DMS53 treated with DMSO at 0.1 percent for 48 hours (cell line): ENCODE data around the gene ZNF764.

ENCODE experiments used
- DNase-seq: peaks from one replicate; lab custom pipeline; 2025; ENCODE audit not compliant: unreplicated experiment; lab: John Stamatoyannopoulos, UW

The ZNF764 gene

DNA sequence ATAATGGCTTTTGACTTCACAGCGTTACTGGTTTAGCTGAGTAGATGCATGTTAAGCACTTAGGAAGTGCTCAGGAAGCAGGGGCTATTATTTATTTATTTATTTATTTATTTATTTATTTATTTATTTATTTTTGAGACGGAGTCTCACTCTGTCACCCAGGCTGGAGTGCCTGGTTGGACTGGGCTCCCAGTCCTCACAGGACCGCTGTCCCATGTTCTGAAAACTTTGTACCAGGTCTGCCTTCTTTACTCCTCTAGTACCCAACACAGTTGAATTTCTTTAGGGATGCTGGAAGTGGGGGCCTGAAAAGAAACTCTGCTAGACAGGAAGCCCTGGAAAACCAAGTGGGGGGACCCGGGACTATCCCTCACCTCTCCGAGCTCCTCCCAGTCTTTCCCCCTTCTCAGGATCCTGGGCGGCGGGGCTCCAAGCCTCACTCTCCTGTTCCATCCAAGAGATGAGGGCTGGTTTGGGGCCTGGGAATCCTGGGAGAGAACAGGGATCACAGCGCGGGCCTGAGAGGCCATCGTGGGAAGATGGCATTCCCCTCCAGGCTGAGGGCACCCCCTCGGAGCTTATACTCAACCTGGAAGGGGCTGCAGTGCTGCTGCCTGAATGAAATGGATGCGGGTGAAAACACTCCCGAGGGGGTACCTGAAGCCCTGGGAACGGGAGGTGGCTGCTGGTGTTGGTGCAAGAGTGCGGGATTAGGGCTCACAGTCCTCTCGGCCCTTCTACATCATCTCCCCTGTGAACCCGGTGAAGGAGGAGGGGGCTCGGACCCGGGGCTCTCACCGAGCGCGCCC lies 12.7 kb upstream of the ZNF764 start:
- DNase-seq: peak; percentile 21

DNA sequence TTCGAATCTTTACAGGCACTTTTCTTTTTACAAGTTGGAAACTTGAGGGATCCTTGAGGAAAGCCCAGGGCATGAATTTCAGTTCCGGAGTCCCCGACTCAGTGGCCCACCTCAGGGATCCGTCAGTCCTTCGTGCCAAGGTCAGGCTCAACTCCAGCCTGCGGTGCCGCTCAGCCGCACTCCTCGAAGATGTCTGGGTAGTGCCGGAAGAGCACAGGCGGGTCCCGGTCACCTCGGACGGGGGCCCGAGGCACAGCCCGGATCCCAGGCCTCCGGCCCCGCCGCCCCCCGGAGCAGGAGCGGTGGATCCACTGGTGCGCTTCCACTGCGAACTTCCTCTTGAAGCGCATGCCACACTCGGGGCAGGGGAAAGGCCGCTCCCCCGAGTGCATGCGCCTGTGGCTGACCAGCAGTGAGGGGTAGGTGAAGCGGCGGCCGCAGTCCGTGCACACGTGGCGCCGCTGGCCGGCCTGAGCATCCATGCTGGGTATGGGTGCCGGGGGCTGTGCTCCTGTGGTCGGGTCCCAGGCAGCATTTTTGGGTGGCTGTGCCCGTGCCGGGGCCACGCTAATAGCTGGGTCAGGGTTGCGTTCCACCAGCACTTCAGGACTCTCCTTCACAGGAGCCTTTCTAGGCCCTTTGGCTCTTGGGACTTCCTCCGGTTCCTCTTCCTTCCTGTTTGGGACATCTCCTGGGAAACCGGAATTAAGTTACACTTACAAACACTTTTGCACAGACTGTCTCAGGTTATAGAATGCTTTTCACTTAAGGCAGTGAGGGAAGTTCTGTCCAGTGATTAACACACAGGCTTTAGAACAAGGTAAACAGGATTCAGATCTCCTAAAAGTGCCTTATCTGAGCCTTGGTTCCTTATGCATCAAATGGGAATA lies 11.8 kb upstream of the ZNF764 start:
- no peak for DNase-seq

DNA sequence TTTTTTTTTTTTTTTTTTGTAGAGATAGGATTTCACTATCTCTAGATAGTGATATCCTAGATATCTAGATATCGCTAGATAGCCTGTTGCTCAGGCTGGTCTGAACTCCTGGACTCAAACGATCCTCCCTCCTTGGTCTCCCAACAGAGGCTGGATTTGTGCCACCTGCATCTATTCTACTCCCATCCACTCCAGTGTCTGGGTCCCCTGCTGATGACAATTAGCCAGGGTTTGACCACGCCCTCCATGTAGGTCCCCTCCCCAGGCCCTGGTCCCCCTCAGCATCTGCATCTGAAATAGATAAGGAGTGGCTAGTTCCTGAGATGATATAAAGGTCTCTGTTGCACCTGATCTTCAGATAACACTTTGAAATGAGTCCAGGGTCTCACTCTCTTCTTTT lies 11.1 kb upstream of the ZNF764 start:
- no peak for DNase-seq

DNA sequence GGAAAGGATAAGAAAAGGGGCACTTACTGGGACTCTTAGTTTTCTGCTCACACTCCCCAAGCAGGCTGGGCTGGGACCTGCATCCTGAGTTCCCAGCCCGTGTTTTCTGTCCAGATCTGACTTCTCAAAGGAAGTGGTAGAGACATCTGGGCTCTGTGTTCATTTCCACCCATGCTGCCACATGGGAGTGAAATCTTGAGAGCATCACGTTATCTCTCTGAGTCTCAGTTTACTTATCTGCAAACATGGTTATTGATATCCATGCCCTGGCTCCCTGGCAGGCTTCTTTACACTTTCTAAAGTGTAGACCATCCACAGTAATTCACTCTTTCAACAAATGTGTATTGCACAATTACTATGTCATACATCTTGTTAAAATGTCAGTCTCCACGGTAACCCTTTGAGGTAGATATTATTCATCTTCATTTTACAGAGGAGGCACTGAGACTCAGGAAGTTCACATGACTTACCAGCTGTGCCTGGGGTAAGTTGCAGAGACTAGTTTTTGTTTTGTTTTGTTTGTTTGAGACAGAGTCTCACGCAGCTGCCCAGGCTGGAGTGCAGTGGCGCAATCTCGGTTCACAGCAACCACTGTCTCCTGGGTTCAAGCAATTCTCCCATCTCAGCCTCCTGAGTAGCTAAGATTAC lies 9.9 kb upstream of the ZNF764 start:
- no peak for DNase-seq

DNA sequence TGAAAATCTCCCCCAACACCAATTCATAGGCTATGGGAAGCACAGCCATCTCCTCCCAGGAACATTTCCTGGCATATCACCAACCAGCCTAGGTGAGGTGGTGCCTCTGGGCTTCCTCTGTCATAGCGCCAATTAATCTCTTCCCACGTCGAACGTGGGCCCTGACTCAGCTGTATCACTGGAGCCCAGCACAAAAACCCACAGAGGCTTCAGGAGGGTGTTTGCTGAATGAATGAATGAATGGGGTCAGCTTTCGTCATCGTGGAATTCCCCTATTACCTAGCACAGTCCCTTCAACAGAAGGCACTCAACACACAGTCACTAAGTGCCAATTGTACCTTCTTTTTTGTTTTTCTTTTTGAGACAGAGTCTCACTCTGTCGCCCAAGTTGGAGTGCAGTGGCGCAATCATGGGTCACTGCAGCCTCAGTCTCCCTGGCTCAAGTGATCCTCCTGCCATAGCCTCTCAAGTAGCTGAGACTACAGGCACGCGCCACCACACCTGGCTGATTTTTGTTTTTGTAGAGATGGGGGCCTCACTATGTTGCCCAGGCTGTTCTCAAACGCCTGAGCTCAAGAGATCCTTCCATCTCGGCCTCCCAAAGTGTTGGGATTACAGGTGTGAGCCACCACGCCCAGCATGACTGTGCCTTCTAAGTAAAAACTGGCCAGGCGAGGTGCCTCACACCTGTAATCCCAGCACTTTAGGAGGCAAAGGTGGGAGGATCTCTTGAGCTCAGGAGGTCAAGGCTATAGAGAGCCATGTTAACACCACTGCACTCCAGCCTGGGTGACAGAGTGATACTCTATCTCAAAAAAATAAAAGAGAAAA lies 9.2 kb upstream of the ZNF764 start:
- no peak for DNase-seq

DNA sequence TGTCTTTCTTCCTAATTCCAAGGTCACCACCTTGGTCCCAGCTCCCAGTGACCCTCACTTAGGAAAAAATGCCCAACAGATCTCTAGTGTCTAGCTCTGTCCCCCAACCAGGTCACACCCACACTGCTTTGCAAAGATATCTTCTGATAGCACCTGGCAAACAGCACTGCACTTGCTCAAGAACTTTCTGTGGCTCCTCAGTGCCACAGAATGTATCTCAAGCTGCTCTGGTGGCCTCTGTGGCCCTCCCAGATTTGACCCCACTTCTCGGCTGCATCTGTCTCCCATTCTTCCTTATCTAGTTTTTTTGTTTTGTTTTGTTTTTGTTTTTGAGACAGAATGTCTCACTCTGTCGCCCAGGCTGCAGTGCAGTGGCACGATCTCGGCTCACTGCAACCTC lies 8.4 kb upstream of the ZNF764 start:
- no peak for DNase-seq

DNA sequence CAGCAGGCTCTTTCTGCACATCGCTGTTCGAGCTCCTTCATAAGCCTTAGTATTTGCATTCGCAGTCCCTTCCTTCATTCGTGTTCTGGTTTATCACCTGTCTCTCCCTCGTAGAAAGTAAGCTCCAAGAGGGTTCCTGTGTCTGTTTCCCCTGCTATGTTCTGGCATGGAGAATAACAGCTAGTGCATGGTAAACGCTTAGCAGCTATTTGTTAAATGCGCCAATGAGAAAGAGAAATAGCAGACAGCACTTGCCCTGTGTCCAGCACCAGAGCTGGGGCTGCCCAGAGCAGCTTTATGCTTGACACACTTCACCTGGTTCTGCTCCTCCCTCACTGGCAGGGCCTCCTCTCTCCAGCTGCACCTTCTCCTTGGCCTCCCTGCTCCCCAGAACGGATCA lies 7.8 kb upstream of the ZNF764 start:
- no peak for DNase-seq

DNA sequence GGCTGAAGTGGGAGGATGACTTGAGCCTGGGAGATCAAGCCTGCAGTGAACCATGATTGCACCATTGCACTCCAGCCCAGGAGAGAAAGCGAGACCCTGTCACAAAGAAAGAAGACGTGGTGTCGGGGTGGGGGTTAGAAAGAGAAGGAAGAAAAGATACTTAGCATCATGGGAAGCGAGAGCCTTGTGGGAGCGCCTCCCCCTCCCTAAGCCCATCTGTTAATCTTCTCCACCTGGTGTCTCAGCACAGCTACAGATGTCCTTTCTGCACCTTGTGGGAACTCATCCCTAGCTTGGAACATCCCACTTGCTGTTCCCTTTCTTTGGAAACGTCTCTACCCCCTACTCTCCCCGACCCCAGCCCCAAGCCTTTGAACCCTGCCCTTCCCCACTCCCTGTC lies 7.4 kb upstream of the ZNF764 start:
- no peak for DNase-seq

DNA sequence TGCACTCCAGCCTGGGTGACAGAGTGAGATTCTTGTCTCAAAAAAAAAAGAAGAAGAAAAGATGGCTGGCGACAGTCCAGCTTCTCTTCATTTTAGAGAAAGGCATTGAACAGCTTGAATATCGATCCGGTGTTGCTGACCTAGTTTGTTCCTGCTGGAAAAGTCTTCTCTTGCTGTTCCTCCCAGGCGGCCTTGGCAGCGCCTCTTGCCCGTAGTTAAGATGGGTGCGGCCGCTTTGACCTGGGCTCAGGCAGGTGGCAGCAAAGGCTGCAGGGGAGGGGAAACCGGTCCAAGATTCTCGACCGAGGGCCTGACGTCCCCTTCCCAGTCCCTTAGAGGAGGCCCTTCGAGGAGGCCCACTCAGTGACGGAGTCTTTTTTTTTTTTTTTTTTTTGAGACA lies 3.8 kb upstream of the ZNF764 start:
- peak; percentile 2 for DNase-seq

DNA sequence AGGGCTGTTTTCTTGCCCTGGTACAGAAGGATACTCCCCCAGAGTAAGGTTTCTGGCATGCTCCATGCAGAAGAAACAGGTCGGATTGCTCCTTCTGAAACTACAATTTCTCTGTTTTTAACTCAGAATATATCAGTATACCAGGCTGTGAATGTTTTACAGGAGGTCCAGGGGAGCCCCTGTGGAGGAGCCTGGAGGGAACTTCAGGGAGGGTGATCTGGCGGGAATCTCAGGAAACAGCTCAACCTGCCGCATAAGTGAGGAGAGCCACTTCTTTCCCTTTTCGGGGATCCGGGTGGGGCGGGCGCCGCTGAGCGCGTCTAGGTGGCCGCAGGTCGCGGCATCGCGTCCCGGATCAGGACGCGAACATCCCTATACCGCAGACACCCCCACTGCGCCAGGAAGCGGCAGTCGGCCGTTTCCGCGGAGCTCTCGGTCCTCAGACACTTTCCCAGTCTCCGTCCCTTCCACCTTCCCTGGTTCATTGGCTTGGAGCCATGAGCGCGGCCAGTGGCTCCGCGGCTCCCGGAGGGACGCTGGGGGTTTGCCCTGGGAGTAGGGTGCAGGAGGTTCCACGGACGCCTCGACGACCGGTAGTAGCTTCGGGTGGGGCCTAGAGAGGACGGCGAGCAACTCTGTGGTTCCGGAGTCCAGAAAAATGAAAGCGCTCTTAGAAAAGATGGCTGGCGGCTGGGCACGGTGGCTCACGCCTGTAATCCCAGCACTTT lies 3.1 kb upstream of the ZNF764 start:
- DNase-seq: no peak

DNA sequence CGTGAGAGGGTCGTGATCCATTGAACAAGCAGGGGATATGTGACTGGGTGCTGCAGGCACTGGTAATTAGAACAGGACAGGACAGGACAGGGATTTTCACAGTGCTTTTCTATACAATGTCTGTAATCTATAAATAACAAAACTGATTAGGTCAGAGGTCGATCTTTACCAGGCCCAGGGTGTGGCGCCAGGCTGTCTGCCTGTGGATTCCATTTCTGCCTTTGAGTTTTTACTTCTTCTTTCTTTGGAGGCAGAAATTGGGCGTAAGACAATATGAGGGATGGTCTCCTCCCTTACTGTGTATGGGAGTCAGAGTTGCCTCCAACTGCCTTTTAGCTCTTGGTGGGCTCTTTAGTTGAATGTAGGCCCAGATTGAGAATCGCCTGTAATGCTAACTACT lies 1.5 kb upstream of the ZNF764 start:
- no peak for DNase-seq

DNA sequence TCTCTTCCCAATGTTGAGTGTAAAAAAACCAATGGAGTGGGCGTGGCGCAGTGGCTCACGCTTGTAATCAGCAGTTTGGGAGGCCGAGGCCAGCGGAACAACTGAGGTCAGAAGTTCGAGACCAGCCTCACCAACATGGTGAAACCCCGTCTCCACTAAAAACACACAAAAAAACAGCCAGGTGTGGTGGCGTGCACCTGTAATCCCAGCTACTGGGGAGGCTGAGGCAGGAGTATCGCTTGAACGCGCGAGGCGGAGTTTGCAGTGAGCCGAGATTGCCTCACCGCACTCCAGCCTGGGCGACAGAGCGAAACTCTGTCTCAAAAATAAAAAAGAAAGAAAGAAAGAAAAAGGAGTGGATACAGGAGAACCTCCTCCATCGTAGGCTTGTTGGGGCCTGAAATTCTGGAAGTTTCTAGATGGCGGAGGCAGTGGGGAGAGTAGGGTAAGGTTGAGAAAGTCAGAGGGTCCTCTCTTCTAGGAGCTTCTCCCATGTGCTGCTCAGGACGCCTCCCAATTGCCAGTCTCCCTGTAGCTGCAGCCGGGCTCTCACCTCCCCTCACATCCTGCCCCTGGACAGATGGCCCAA lies 709 bp upstream of the ZNF764 start:
- DNase-seq: no peak

DNA sequence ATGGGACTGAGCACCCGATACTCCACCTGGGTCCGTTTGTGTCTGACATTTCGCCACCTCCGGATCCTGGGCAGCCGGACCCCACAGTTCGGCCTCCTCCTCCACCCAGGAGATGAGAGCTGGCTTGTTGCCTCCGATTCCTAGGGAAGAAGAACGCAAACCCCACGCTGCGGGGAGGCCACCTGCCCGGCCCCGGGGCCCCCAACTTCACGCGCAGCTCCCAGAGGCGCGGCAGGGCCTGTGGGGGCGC lies 542 bp downstream of the ZNF764 start:
- no peak for DNase-seq

DNA sequence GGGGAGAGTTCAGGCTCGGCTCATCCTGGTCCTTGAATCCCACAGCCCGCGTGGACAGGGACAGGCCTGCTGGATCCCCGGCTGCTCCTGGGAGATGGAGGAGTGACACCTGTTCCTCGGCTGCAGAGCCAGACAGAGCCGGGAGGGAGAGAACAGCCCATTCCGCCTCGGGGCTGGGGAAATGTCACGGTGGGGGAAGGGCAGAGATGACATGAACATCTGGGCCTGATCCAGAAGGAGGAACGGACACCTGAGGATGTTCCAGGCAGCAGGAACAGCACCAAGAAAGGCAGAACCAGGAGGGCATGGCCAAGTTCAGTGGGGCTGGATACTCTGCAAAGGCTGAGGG lies 2.1 kb downstream of the ZNF764 start:
- no peak for DNase-seq

DNA sequence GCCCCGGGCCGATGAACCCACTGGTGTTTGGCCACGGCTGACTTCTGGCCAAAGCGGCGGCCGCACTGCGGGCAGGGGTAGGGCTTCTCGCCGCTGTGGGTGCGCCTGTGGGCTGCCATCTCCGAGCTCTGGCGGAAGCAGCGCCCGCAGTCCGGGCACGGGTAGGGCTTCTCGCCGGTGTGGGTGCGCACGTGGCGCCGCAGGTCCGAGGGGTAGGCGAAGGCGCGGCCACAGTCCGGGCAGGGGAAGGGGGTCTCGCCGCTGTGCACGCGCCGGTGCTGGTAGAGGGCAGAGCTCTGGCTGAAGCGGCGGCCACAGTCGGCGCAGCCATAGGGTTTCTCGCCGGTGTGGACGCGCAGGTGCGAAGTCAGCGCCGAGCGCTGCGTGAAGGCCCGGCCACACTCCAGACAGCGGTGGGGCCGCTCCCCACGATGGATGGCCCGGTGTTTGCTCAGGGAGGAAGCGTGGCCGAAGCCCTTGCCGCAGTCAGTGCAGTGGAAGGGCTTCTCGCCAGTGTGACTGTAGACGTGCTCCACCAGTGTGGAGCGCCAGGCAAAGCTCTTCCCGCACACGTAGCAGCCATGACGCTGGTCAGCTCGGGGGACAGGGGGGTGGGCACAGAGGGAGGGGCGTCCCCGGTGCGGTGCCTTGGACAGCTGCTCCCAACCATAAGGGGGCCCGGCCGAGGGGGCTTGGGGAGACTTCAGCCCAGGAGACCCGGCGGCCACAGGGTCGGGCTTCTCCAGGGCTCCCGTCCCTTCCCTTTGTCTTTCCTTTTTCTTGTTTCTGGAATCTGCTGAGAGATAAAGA lies 2.7 kb downstream of the ZNF764 start:
- no peak for DNase-seq

DNA sequence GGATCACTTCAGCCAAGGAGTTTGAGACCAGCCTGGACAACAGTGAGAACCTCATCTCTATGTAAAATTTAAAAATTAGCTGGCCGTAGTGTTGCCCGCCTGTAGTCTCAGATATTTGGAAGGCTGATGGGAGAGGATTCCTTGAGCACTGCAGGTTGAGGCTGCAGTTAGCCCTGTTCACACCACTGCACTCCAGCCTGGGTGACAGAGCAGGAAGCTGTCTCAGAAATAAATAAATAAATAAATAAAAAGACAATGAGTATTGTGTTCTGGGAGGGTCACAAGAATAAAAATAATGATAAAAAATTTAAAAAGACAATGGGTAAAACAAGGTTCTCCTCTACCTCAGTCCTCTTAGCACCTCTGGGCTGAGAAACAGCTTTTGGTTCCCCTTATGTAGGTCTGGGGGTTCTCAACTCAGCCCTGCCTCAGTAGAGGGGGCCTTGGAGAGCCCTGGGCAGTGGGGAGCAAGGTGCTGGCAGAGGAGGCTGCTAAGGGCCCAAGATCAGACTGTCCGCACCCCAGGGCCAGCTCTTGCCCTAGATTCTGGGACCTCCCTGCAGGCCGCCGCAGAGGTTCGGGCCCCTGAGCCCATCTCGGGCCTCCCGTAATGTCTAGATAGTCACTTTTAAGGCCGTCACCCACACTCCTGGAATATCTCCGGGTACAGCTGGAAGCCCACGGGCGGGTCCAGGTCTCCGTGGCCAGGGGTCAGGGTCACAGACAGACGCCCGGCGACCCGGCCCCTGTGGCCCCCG lies 3.4 kb downstream of the ZNF764 start:
- DNase-seq: no peak

DNA sequence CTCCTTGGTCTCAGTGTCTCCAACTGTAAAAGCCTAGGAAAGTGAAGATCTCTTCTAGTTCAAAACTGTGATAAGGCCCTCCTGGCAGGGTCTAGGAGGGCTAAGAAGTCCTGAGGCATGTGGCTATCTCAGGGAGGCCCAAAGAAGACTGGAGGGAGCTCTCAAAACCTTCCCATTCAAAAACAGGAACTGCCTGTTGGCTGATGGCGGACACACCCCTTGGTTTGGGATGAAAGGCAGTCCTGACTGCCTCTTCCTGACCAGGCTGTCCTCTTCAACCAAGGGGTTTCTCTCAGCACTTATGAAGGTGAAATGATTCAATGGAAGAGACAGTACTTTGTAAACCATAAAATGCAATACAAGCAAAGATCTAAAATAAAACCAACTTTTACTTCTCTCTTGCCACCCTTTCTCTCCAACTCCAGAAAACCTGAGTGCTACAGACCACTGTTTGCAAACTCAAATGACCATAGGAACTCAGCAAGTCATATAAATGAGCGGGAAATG lies 4.7 kb downstream of the ZNF764 start:
- DNase-seq: no peak

DNA sequence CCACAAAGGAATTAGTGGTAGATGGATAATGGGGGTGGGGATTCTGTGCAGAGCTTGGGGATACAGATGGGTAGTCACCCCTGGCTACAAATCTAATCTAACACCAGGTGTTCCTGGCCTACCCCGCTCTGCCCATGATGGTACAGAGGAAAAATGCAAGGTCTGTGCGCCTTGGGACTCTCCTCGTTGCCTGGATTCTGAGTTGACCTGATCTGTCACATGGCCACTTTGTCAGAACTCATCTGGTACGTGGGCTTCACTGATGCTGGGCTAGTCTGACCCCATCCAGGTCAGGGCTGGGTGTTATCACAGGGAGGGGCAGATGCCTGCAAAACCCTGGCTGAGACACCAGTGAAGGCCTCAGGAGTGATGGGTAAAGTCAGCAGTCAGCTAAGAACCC lies 5.2 kb downstream of the ZNF764 start:
- DNase-seq: no peak

DNA sequence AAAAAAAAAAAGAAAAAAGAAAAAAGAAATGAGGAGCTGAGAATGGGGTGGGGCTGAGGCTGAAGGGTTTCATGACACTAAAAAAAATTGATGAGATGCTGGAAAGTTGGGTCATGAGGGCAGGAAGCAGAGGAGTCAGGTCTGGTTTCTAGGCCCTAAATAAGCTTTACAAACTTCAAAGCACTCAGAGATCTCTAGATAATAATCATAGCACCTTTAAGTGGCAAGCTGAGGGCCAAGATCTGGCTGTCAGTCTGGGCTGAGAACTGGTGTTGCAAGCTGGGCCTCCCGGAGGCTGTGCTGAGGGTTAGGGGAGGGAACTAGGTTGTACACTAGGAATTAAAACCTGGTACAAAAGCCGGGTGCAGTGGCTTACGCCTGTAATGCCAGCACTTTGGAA lies 6.4 kb downstream of the ZNF764 start:
- no peak for DNase-seq
